Esophagus muscularis mucosa (tissue), 4 donors: Measurements from ENCODE around the gene JPH2. TPM values are rescaled to one million over a fixed set of nuclear protein-coding genes. Genes with fewer than 3 reads are reported as not detected.

Experiments used
- DNase-seq: peaks from one replicate; pipeline ENCODE4 v3.0.0-alpha.2; 2017; ENCODE audit errors: extremely low spot score
- H3K27ac ChIP-seq, 4 donors: fragments of 200-600 bp; sonication (generic); replicated peaks in 1 of 4; 1 replicate in 3 of 4; 2 replicates in 1 of 4; pipeline ENCODE4 v1.5.1; 2016 to 2019; ENCODE audit warnings: mild to moderate bottlenecking in 1 of 4
- H3K27me3 ChIP-seq, 4 donors: fragments of 200-600 bp; sonication (generic); one replicate each; pipeline versions ENCODE4 v1.5.1 to v1.6.0; 2016 to 2019
- H3K36me3 ChIP-seq, 4 donors: fragments of 200-600 bp; sonication (generic); one replicate each; pipeline ENCODE4 v1.5.1; 2016 to 2019
- H3K4me1 ChIP-seq, 4 donors: fragments of 200-600 bp; sonication (generic); one replicate each; pipeline ENCODE4 v1.5.1; 2016 to 2019
- H3K4me3 ChIP-seq, 4 donors: fragments of 200-600 bp; sonication (generic); 1 replicate in 2 of 4; 2 replicates in 2 of 4; pipeline ENCODE4 v1.5.1; 2016 to 2019; ENCODE audit warnings: mild to moderate bottlenecking in 4 of 4, moderate library complexity in 1 of 4
- H3K9me3 ChIP-seq, 4 donors: fragments of 200-600 bp; sonication (generic); 1 replicate in 3 of 4; 2 replicates in 1 of 4; pipeline ENCODE4 v1.5.1; 2016 to 2019
- CTCF ChIP-seq, 3 experiments: fragments of 200-600 bp in 2 of 3; fragments of 450-650 bp in 1 of 3; sonication (generic) in 2 of 3; IDR thresholded peaks; one replicate each; pipeline ENCODE4 v1.5.1; 2017 to 2019; ENCODE audit warnings: antibody characterized with exemption in 3 of 3, mild to moderate bottlenecking in 2 of 3, moderate library complexity in 1 of 3
- EP300 ChIP-seq: sonication (generic); formaldehyde crosslinking; IDR thresholded peaks from one replicate; pipeline ENCODE4 v1.6.1; 2017; ENCODE audit warnings: antibody characterized with exemption
- POLR2A ChIP-seq: fragments of 450-650 bp; IDR thresholded peaks from one replicate; pipeline ENCODE4 v1.6.1; 2017; ENCODE audit warnings: antibody characterized with exemption, moderate library complexity, mild to moderate bottlenecking, low read depth
- POLR2AphosphoS5 ChIP-seq, 2 donors: sonication (generic); formaldehyde crosslinking; IDR thresholded peaks; one replicate each; pipeline ENCODE4 v1.6.1; 2017; ENCODE audit warnings: antibody characterized with exemption in 2 of 2
- WGBS: methylation state at CpG from one replicate; pipeline ENCODE4 v1.1.5; 2018; 5-methylcytosine and 5-hydroxymethylcytosine counted together
- intact Hi-C: fragments of 100-400 bp; cut with DNase I; formaldehyde crosslinking; loops from one replicate; pipeline ENCODE4 v1.15.1; 2023
- total RNA-seq, 4 donors: library from RNA; depleted of rRNA; stranded (reverse); fragments of >200 nt; gene quantifications; one replicate each; pipeline versions ENCODE4 v1.1.0 to v1.2.1, GENCODE V29; 2016

Gene JPH2
- total RNA-seq, 4 donors from 2014 or later = 187 to 441 (median 295) TPM

DNA sequence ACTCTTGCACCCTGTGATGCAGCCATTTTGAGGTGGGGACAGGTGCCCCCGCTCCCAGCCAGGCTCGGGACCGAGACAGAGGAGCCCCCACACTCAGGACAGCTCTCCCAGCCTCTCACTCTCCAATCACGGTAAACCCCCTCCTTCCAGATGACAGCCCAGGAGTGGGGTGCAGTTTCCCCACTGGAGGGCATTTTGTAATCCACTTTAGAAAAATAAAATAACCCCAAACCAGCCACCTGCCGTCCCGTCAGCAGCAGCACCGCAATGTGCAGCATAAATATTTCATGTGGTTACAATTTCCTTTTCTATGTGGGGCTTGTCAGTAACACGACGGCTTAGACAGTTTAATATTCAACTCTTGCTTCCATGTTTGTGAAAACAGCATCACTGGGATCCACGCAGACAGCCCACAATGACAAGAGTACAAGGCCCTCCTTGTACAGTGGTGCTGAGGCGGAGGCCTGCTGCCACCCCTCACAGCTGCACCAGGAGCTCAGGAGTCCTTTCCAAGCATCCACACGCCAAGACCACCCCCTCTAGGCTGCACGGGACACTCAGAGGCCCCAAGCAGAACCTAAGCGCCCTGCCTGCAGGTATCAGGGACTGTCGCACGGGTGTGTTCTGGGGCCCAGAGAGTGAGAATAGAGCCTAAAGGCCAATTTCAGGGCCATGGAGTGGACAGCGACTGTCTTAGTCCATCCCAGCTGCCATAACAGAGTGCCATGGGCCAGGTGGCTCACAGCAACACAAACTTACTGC lies 116.7 kb downstream of the JPH2 start:
- peaks cover 0 to 4% (median 0%) of the 10 kb centered on the region in 4 donors for H3K27me3 ChIP-seq
- TF ChIP-seq CTCF (IDR thresholded peaks at IDR 0.05) = no peak
- no peak for TF ChIP-seq POLR2A
- no peak for TF ChIP-seq EP300
- TF ChIP-seq POLR2AphosphoS5 (IDR thresholded peaks at IDR 0.05) = no peak
- no peak overlapping the region for H3K27ac ChIP-seq
- H3K4me1 ChIP-seq = peaks cover 0 to 10% (median 0%) of the 10 kb centered on the region in 4 donors
- DNase-seq = peak; percentile 86
- intact Hi-C loops = loop anchor here (10.0 kb wide), 1 partner anchor 226 kb away; no protein-coding TSS in a partner anchor
- no peak overlapping the region for H3K4me3 ChIP-seq
- H3K9me3 ChIP-seq = no peaks in the 10 kb centered on the region
- 86% methylated on average over 14 of the region's 17 CpGs for WGBS
- H3K36me3 ChIP-seq = peaks cover 0 to 20% (median 11%) of the 10 kb centered on the region in 4 donors

DNA sequence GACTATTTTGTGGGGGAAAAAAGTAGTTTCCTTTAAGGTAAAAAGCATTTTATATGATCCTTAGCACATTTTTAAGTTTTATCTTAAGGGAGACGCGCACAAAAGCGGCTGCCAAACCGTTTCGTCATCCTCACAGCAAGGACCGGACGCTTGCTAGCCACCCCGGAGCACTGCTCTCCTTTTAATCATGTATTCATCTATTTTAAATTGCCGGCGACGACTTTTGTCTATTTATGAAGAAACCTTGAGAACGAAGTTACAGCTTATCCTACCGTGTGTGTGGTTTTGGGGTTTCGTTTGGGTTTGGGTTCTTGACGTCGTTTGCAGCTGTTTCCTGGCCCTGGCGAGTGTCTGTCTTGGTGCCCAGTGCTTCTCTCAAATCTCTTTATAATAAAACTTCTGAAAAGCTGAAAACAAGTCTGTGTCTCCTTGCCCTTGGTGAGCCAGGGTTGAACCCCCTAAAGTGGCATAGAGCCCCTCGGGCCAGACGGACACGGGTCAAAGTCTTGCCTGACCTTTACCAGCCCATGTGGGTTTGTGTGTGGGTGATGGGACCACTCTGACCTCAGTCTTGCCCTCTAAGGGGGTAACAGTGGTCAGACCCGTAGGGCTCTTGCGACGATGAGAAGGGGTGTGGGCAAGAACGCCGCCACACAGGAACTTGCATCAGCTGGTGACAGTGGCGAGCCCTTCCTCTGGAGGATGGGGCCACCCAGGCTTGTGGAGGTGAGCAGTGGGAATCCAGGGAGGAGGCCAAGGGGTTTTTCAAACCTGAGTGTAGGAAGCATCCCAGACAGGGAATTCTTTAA lies 117.6 kb downstream of the JPH2 start:
- Histone ChIP-seq H3K36me3 (peaks cover 0 to 26% (median 12%) of the 10 kb centered on the region in 4 donors), H3K9me3 (no peaks in the 10 kb centered on the region), H3K4me1 (peaks cover 0 to 4% (median 0%) of the 10 kb centered on the region in 4 donors), H3K4me3 (no peak overlapping the region), H3K27ac (no peak overlapping the region), H3K27me3 (peaks cover 0 to 4% (median 0%) of the 10 kb centered on the region in 4 donors)
- DNase-seq = peak; percentile 89
- 81% methylated on average over 25 of the region's 26 CpGs for WGBS
- TF ChIP-seq POLR2AphosphoS5 (IDR thresholded peaks at IDR 0.05) (no peak), CTCF (IDR thresholded peaks at IDR 0.05) (no peak), POLR2A (no peak), EP300 (no peak)
- intact Hi-C loops = loop anchor here (10.0 kb wide), 1 partner anchor 225 kb away; no protein-coding TSS in a partner anchor

- peaks cover 0 to 4% (median 0%) of the 10 kb centered on the region in 4 donors for H3K27me3 ChIP-seq
- DNase-seq = no peak
- no peak overlapping the region for H3K4me3 ChIP-seq
- H3K9me3 ChIP-seq = no peaks in the 10 kb centered on the region
- intact Hi-C loops = no loop called here
- TF ChIP-seq CTCF (IDR thresholded peaks at IDR 0.05) = no peak
- no peak for TF ChIP-seq POLR2AphosphoS5 (IDR thresholded peaks at IDR 0.05)
- no peak for TF ChIP-seq POLR2A
- no peak for TF ChIP-seq EP300
- H3K36me3 ChIP-seq = peaks cover 0 to 27% (median 12%) of the 10 kb centered on the region in 4 donors
- no peaks in the 10 kb centered on the region for H3K4me1 ChIP-seq
- 85% methylated on average over 30 of the region's 30 CpGs for WGBS
- H3K27ac ChIP-seq = no peak overlapping the region
Observed at GRCh38 chr20:44068316-44069201, 118.4 kb downstream of the JPH2 start.

GRCh38 chr20:44067650-44068081 lies 119.3 kb downstream of the JPH2 start:
- DNase-seq = peak; percentile 84
- peaks cover 0 to 4% (median 0%) of the 10 kb centered on the region in 4 donors for H3K27me3 ChIP-seq
- TF ChIP-seq POLR2AphosphoS5 (IDR thresholded peaks at IDR 0.05) (no peak), EP300 (no peak), POLR2A (no peak), CTCF (IDR thresholded peaks at IDR 0.05) (no peak)
- H3K9me3 ChIP-seq = no peaks in the 10 kb centered on the region
- peaks cover 0 to 27% (median 12%) of the 10 kb centered on the region in 4 donors for H3K36me3 ChIP-seq
- WGBS = 92% methylated on average over 4 of the region's 15 CpGs
- no peaks in the 10 kb centered on the region for H3K4me1 ChIP-seq
- H3K4me3 ChIP-seq = no peak overlapping the region
- intact Hi-C loops = no loop called here
- no peak overlapping the region for H3K27ac ChIP-seq
